GM13976 (cell line): ENCODE results near the gene SSTR3.

Experiments used
- DNase-seq: peaks from one replicate; pipeline ENCODE4 v3.0.0; 2012; ENCODE audit warnings: low spot score
- in situ Hi-C: fragments of 300-500 bp; cut with MboI; formaldehyde crosslinking; loops from one replicate; pipeline ENCODE4 v1.12.0; 2022; ENCODE audit warnings: low sequenced_read_pairs, mixed read lengths, inconsistent platforms; ENCODE audit not compliant: unreplicated experiment
- TF ChIP-seq, protein P1 (sequence below): IDR thresholded peaks from 2 replicates; pipeline ENCODE4 v1.5.1; 2012; ENCODE audit warnings: borderline replicate concordance, mild to moderate bottlenecking; ENCODE audit not compliant: insufficient read depth; ENCODE audit errors: extremely low read depth, missing control alignments, control extremely low read depth

SSTR3 gene

DNA sequence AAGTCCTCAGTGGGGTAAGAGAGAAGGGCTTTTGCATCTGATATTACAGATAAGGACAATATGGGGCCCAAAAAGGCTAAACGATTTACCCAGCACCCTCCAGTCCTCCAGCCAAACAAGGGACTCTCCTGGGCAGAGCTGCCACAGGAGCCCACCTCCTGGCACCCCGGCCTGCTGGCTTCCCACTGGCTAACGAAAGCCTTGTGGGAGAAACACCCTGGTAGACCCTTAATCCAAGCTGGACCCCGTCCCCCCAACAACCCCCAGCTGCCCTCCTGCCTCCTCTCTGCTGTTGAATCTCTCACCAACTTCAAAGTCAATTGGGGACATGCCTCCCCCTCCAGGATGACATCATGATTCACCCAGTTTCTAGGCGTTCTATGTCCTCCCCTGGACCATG is 35.1 kb downstream of the SSTR3 start:
- TF ChIP-seq, protein P1, sequence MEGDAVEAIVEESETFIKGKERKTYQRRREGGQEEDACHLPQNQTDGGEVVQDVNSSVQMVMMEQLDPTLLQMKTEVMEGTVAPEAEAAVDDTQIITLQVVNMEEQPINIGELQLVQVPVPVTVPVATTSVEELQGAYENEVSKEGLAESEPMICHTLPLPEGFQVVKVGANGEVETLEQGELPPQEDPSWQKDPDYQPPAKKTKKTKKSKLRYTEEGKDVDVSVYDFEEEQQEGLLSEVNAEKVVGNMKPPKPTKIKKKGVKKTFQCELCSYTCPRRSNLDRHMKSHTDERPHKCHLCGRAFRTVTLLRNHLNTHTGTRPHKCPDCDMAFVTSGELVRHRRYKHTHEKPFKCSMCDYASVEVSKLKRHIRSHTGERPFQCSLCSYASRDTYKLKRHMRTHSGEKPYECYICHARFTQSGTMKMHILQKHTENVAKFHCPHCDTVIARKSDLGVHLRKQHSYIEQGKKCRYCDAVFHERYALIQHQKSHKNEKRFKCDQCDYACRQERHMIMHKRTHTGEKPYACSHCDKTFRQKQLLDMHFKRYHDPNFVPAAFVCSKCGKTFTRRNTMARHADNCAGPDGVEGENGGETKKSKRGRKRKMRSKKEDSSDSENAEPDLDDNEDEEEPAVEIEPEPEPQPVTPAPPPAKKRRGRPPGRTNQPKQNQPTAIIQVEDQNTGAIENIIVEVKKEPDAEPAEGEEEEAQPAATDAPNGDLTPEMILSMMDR, result no peak
- peak; percentile 32 for DNase-seq
- in situ Hi-C loops, result no loop called here

DNA sequence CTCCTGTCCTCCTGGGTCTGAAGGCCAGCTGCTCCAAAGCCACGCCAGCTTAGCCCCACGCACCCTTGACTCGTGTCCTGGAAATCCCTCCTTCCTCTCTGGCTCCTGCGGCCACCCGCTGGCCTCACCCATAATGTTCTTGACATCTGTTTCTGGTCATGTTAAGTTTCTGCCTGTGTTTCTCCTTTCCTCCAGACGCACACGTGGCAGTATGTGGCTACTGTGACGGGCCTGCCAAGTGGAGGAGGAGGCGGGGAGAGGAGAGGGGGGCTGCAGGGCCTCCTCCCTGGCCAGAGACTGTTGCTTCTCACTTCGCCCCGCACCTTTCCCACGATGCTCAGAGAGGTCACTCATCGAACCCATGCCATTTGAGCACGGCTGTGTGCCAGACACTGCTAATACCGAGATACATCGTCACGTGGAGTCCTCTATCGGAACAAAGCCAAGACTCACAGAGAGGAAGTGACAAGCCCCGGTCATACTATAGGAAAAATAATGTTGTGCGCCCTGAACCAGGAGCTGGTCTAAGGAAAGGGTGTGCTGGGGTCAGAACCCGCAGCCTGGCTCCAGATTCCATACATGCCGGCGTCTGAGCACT is 35.7 kb downstream of the SSTR3 start:
- in situ Hi-C loops, result no loop called here
- TF ChIP-seq, protein P1, result no peak
- peak; percentile 67 for DNase-seq

DNA sequence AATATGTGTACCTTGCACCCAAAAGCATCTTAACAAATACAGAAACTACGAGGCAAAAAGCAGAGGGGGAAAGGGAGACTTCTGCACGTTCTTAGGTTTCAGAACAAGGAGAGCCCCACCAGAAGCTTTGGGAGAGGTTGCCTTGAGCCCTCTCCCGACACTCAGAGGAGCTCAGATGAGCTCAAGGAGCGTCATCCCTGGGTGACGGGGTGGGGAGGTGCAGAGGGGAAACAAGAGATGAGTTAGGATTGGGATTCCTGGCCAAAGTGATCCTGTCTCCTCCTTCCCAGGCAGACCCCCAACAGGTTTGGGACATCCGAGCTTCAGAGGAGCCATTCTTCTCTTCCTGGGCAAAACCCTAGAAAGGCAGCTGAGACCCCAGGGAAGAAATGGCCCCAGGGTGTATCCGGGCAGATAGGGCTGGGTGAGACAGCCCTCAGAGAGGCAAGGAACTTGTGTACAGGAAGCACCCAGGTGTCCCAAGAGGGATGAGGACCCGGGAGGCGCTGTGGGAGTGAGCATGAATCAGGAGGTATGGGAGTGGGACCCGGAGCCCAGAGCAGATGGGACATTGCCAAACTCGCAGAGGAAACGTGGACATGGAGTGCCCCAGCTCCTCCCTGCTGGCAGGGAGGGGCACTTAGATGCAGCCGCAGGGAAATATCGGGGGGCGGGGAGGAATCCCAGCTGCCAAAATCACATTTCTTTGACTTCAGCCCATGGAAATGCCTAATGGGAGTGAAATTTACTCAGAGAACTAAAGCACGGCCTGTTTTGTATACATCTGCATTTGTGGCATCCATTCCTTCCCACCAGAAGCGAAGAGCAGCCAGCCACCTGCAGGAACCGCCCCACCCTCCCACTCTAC is 36.6 kb downstream of the SSTR3 start:
- TF ChIP-seq, protein P1, result no peak
- DNase-seq, result no peak
- in situ Hi-C loops, result no loop called here

DNA sequence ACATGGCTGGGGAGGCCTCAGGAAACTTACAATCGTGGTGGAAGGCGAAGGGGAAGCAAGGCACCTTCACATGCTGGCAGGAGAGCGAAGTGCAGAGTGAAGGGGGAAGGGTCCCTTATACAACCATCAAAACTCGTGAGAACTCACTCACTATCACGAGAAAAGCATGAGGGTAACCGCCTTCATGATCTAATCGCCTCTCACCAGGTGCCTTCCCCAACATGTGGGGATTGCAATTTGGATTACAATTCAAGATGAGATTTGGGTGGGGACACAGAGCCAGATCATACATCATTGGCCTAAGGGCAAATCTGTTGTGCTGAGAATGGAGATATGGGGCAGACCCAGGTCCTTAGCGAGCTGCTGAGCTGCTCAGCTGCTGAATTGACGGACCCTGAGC is 37.3 kb downstream of the SSTR3 start:
- TF ChIP-seq, protein P1, result no peak
- no peak for DNase-seq
- in situ Hi-C loops, result no loop called here

DNA sequence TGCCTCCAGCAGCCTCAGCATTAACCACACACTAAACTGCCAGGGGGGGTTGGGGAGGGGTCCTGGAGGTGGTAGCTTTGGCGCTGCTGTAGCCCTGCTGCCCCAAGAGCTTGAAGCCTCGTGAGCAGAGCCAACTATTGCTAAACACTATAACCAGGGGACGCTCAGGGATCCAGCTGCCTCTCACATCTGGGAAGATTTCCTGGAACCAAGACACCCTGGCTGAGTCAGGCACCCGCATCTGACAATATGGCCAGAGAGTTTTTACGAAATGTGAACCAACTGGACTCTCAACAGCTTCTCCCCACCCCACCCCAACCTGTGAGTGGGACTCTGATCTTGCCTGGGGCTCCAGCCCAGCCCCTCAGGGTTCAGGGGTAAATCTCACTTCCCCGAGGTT is 38.6 kb downstream of the SSTR3 start:
- DNase-seq, result no peak
- TF ChIP-seq, protein P1, result no peak
- in situ Hi-C loops, result no loop called here

DNA sequence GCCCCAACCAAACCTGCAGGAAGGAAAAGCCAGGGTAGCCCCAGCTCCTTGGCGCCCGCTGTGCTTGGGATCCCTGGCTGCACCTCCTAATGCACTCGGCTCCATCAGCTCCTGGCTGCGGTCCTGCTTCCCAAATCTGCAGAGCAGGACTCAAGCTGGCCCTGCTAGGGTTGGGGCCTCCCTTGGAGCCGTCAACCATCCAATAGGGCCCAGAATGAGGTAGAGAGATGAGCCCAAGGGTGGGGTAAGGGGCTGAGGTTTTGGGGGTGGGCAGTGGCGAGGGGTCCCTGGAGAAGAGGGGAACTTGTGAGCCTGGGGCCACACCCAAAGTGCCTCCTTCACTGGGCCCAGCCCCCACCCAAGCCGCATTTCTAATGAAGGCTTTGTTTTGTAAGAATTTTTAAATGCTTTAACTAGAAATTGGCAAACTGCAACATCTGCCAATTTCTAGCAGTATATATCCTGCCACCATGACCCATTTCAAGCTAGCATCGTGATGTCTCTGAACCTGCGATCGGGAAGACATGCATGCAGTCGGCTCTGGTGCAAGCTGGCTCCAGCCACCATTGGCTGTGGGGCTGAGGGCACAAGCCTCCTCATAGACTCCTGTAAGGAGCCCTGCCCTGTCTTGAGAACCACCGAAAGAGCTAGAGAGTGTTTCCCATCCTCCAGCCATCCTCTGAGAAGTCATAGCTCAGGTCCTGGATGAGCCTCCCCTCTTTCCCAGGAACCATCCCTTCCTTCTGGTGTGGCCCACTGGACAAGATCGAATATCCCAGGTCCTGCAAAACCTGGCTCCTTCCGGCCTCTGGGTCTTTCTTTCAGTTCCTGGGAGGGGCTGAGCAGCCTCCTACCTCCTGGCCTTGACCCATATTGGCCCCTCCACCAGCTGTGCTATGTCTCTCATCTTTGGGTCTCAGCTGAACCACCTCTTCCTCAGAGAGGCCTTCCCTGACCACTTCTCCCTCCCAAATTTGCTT is 39.7 kb downstream of the SSTR3 start:
- TF ChIP-seq, protein P1, result no peak

More for the DNA sequence above, 39.7 kb downstream of the SSTR3 start:
- in situ Hi-C loops, result no loop called here
- no peak for DNase-seq
